HG02943 (cell line): ENCODE results near the gene LCNL1.
"Not testable (repeated sequence)": the region's sequence is repeated elsewhere in the genome, so short reads cannot be mapped to it uniquely, and the experiment has no call there.

Source experiments
- ATAC-seq: cut with Tn5 transposase; IDR thresholded peaks from one replicate; pipeline ENCODE4 v1.9.1; 2021; ENCODE audit warnings: mild to moderate bottlenecking, low read depth, moderate library complexity; ENCODE audit not compliant: unreplicated experiment

LCNL1 gene

DNA sequence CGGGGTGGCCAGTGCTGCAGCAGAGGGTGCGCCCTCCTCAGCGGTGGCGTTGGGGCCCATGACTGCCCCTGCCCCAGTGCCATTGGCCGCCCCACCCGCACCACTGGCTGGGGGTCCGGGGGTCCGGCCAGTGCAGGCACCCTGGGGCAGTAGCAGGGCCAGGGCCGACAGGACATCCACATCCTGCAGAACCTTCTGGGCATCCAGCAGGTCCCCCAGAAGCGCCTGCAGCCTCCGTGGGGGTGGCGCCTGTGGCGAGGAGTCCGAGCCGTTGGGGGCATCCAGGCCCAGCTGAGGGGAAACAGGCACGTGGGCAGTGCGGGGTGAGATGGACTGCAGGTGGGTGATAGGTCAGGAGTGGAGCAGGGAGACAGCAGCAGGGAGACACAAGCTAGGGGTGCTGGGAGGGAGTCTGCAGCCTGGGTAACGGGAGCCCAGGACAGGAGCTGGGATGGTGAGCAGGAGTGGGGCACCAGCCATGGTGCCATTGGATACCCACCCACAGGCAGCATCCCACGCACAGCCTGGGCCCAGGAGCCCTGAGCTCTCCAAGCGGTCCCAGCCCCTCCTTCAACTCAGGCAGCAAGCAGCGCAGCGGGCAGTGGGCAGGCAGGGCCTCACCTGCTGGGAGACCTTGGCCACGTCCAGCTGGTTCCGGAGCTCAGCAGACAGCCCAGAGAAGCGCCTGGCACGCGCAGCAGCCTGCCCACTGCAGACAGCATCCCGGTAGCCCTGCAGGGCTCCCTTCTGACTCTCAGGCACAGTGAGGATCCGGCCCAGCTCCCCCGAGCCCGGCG is 38.2 kb downstream of the LCNL1 start:
- no peak for ATAC-seq

DNA sequence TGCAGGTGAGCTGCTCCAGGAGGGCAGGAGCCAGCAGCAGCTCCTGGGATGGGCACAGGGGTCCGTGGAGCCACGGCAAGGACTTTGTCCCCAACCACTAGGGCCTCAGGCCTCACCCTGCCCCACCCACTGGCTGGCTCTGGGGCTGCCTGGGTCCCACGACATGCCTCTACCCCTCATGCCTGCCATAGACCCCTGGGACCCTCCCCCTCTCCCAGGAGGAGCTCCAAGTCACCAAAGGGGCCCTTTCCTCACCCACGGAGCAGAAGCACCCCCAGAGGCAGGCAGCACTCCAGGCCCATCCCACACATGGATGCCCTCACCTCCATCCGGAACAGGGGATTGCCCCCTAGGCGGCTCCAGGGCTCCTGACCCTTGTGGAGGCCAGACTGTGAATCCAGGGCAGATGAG is 38.8 kb downstream of the LCNL1 start:
- no peak for ATAC-seq

DNA sequence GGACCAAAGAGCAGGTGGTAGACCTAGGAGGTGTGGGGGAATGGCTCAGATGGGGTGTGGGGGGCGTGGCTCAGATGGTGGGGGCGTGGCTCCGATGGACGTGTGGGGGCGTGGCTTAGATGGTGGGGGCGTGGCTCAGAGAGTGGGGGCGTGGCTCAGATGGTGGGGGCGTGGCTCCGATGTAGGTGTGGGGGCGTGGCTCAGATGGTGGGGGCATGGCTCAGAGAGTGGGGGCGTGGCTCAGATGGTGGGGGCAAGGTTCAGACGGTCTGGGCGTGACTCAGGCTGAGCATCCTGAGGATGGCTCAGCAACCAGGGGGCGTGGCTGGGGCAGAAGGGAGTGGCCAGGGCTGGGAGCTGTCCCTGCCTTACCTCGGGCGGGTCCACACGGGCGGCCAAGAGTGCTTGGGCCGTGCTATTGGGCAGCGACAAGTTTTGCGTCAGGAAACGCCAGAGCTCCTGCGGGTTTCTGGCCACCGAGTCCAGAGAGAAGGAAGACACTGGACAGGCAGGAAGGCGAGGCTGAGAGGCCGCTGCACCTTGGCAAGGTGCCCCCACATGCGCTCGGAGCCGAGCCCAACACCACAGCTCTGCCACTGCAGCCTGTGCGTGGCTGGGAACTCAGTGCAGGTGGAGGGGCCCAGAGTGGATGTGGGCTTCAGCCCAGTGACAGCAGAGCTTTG is 39.3 kb downstream of the LCNL1 start:
- no peak for ATAC-seq

DNA sequence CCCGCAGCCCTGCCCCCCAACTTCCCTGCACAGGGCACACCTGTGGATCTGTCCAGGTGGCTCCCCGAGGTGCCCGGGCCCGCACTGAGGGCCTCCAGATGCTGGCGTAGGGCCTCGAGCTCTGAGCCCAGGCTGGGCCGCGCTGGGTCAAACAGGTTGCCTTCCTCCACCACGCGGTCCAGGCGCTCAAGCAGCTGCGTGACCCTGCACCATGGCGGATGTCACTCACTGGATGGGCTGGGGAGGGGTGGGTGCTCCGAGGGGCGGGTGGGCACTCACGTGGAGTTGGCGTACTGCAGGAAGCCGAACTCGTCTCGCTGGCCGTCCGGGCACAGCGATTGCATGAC is 39.8 kb downstream of the LCNL1 start:
- no peak for ATAC-seq

DNA sequence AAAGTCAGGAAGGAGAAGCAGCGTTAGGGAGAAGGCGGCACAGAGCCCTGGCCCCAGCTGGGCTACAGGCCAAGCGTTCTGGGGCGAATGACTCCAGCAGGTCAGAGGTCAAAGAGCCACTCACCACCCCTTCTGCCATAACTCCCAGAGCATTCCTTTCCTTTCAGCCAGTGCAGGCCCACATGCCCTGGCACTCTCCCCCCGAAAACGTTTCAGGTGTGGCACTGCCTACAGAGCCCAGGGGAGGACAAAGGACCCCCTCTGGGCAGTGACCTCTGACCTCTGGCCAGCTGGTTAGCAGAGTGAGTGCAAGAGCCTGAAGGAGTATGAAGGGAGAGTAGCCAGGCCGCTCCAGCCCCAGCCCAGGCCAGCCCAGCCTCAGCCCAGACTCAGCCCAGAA is 40.4 kb downstream of the LCNL1 start:
- no peak for ATAC-seq

DNA sequence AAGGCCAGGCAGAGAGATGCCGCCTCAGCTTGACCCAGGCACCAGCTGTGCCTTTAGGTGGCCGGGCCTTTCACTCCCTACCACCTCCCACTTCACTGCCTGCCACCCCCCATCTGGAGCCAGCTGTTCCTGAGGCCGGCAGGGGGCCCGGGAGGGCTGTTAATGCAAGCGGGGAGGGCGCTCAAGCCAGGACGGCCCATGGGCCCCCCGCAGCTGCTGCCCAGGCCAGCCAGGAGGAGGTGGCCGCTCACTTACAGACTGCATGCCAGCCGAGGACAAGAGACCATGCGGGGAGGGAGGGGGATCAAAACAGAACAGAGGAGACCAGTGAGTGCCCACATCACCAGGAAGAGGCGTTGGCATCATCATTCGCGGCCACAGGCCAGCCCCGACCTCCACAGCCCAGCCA is 40.8 kb downstream of the LCNL1 start:
- no peak for ATAC-seq

DNA sequence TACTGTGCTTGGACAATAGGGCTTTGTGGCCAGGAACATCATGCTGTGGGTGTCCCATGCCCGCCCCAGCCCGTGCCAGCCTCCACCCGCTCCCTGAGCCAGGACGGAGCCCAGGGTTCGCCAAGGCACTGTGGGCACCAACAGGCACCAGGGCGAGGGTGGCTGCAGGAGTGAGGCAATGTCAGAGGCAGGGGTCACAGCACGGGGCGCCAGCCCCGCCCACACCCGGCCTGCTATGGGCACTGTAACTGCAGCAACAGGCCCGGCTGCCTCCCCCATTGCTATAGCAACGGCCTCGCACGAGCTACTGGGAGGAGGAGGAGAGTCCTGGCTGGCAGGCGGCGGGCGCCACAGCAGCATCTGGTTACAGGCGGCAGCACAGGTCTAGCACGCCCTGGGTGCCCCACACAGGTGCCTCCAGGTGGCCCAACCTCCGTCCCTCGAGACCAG is 42.7 kb downstream of the LCNL1 start:
- no peak for ATAC-seq

DNA sequence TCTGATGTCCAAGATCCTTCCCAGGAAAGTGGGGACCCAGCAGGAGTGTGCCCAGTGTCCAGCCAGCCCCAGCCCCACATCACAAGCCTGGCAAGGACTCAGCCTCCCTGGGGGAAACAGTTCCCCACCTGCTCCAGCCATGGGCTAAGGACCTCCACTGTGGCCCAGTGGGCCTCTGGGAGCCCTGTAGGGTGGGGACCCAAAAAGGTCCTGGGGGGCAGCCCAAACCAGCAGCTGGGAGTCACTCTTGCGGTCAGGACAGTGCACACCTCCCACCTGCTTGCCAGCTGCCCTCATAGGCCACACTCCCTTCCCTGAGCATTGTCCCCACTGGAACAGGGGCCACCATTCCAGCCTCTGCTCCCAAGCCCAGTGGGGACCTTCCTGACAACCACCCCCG is 43.6 kb downstream of the LCNL1 start:
- no peak for ATAC-seq

DNA sequence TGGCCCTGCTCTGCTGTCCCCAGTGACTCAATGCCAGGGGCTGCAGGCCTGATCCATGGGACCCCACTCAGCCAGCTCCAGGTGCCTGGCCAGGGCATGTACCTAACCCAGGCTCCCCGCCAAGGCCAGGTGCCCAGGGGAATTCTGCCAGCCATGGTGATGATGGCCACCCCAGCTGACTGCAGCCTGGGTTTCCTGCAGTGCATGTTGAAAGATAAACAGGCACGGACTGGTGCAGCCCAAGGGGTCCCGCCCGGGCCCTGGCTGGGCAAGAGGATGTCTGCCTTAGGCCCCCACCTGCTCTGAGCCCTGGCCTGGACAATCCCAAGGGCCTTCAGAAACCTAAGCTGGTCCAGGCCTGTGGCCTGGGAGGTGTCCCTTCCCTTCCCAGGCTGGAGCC is 44.0 kb downstream of the LCNL1 start:
- ATAC-seq, result no peak

DNA sequence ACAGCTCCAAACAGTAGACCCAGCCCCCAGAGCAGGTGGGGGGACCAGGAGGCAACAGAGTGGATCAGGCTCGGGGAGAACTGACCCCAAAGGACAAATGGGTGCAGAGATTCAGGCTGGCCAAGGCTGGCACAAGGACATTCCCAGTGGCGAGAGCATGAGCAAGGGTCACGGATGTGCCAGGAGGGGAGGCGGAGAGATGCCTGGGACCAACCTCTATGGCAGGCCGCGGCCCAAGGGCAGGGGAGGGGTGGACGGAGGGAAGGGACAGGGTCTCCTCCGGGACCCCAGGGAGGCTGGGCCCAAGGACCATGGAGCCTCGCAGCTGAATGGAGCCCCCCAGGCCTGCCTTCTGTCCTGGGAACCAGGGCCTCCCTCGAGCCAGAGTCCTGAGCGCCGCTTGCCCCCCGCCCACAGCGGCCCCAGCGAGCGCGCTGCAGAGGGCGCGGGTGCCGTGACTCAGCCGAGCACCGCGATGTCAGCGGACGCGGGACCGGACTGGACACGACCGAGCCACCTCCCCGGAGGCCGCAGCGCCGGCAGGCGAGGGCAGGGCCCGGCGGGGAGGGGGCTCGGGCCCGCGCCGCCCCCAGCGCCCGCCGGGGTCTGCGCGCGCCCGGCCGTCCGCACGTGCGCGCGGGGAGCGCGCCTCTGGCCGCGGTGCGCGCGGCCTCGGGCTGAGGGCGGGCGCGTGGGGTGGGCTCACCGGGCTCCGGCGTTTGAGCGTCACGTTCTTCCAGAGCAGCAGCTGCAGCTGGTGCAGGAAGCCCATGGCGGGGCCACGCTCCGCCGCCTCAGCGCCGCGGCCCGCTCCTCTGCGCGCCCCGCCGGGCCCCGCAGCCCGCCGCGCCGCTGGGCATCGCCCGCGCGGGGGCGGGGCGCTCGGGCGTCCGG is 44.8 kb downstream of the LCNL1 start, which contains the start of gene ABCA2:
Gene ABCA2 (minus strand): TSS at position 869 of the 894 bp plus-strand sequence. CDS start 97 bp downstream, at position 772.
- no peak for ATAC-seq

DNA sequence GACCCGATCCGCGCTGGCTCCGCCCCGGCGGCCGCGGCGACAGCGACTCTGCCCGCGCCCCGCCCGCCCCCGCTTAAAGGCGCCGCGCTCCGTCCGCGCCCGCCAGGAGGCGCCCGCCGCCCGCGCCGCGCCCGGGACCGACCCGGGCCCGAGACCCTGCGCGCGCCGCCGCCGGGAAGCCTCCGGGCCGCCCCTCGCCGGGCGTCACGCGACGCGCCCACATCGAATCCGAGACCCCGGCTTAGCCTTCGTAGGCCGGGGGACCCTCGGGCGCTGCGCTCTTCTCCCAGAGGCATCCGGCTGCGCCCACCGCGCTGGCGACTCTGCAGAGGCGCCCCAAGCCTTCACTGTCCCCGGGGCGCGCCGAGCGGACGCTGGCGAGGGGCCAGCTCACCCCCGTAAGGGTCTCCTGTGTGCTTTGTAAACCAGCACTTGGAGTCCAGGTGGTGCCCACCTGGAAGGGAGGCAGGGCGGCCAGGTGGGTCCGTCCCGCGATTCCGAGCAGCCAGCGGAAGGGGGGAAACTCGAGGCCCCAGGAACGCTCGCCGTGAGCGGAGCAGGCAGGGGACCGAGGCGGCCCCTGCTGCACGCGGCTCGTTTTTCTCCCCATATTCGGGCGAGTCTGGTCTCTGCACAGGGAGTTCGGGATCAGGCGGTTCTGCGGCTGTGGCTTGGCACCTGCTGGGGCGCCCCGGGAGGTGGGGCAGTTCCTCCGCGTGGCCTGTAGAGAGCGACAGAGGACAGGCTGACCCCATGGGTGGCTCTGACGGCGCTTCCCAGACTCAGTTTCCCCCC is 45.7 kb downstream of the LCNL1 start:
- ATAC-seq, result no peak

DNA sequence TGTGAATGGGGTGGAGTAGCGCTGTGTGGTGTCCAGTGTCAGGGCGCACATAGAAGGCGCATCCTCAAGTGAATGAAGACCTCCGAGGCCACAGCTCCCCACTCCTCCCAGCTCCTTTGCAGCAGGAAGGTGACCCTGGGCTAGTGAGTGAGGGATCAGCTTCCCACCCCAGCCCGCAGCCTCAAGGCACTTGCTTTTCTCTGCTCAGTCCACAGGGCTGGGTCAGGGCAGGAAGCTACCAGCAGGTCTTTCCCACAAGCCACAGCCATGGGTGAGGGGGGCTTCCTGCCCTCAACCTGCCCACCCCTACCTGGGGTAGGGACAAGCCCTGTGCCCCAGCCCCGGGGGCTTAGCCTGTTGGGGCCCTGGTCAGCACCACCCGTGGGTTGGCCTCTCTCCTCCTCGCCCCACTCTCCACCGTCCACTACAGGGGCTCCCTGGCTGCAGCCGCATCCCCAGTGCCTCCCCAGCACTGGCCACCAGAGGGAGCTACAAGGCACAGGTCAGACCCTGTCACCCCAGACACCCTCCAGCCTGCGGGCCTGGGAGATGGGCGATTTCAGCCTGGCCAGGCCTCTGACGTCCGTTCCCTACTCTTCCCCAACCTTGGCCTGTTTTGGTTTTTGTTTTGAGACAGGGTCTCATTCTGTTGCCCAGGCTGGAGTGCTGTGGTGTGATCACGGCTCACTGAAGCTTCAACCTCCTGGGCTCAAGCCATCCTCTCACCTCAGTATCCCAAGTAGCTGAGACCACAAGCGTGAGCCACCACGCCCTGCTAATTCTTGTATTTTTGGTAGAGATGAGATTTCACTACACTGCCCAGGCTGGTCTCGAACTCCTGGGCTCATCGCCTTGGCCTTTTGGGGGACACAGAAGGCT is 46.5 kb downstream of the LCNL1 start:
- ATAC-seq, result no peak

DNA sequence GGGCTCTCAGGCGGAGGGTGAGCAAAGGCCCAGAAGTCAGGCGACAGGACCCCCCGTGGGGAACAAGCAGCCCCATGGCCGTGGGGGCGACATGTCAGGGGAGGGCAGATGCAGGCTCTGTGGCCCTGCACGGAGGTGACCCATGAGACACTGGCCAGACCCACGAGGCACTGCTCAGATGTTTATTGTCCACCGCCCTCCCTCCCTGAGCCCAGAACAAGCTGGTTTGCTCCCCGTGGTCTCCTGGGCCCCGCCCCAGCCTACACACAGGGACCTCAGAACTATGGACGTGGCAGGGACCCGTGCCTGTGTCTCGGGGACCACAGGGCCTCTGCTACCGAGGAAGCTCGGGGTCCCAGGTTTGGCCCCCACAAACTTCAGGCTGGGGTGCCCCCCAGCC is 47.2 kb downstream of the LCNL1 start:
- ATAC-seq, result no peak

DNA sequence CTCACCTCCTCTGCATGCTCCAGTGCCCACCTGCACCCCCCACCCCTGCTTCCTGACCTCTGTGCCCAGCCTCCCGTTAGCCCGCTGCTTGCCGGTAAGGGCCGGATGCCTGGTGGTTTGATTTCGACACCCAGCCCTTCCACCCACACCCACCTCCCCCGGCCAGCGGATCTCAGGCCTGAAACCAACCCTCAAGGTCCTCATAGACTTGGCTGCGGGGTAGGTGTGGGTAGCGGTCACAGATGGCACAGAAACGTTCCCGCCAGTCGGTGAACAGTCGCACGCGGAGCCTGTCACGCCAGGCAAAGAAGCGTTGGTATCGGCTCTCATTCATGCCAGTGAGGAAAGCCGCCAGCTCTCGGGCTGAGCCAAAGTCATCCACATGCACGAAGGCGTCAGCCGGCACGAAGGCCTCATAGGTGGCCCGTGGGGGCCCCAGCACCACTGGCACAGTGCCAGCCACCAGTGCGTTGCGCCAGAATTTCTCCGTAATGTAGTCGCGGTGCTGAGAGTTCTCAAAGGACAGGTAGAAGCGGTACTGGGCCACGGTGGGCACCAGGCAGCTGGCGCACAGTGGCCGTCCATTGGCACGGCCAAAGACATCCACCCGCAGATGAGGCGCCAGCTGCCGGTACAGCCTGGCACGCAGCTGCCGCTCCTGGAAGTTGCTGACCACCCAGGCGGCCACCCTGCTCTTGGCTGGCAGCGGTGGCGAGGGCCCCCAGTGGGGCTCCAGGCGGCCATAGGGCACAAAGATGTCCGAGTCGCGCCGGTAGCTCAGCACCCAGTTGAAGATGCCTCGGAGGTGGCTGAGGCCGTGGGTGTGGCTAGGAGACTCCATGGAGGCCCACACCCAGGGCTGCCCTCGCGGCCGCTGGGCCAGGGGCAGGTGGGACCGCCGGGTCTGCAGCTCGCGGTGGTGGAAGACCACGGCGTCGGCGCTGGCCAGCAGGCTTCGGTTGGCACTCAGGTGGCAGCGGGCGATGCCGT is 48.0 kb downstream of the LCNL1 start:
- no peak for ATAC-seq

DNA sequence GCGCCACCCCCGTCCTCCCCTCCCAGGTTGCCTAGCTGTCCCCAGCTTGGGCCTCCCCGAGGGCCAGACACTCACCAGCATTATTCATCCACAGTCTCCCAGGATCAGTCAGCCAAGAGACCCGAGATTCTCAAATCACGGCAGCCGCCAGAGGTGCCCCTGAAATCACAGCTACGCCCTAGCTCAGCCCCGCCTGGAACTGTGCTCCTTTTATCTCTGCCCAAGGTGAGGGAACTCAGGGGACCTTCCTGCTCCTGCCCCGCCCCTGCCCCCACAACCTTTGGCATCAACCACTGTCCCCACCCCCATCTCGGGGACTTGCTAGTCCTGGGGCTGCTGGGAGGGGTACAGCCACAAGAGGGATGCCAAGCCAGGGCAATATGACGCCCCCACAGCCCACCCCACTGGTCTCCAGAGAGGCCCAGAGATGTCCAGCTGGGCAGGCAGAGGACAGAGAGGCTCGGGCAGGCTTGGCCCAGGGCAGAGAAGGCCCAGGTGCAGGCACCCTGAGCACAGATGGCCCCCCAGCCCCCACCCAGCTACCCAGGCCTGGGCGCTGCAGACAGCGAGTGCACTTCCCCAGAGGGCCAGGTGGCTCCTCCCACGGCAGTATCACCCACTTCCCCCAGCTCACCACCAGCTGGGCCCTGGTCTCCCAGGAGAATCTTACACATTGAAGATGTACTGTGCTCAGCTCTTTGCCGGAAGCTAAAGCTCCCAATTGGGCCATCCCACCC is 49.3 kb downstream of the LCNL1 start, which contains the start of gene FUT7:
Gene FUT7 (minus strand): TSS at position 185 of the 737 bp plus-strand sequence. CDS start 97 bp downstream, at position 88.
- ATAC-seq, result no peak

DNA sequence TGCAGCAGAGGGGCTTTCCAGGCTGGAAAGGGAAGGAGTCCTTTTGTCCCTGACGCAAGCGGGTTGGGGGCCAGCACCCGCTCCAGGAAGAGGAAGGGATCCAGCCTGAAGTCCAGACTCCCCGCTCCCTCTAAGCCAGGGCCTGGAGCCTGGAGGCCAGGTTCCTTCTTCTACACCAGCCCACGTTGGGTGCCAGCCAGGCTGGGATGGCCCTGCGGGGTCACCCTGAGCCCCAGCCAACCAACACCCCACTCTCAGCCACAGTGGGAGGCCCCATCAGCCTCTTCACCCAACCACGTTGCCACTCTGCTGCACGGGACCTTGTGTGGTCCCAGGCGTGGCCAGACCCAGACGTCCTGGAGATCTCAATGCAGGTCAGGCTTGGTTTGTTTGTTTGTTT is 50.1 kb downstream of the LCNL1 start:
- ATAC-seq, result no peak

DNA sequence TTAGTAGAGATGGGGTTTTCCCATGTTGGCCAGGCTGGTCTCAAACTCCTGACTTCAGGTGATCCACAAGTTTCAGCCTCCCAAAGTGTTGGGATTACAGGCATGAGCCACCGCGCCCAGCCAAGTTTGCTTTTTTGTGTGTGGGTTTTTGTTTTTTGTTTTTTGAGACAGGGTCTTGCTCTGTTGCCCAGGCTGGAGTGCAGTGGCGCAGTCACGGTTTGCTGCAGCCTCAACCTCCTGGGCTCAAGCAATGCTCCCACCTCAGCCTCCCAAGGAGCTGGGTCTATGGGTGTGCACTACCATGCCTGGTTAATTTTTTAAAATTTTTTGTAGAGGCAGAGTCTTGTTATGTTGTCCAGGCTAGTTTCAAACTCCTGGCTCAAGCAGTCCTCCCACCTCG is 50.7 kb downstream of the LCNL1 start:
- ATAC-seq, result not testable (repeated sequence)
